Measurements from ENCODE around the gene ATP10B.

Gene ATP10B

GRCh38 chr5:160637357-160638090 lies 214.5 kb downstream of the ATP10B start:
- no peak for DNase-seq (ENCODE audit: low spot score)

GRCh38 chr5:160635663-160636062 lies 216.3 kb downstream of the ATP10B start:
- DNase-seq (ENCODE audit: low spot score): no peak

GRCh38 chr5:160635046-160635445 lies 217.0 kb downstream of the ATP10B start:
- DNase-seq (ENCODE audit: low spot score): no peak

GRCh38 chr5:160629003-160629402 lies 223.0 kb downstream of the ATP10B start:
- DNase-seq (ENCODE audit: low spot score): no peak

GRCh38 chr5:160628619-160628968 lies 223.4 kb downstream of the ATP10B start:
- DNase-seq (ENCODE audit: low spot score): no peak

- DNase-seq (ENCODE audit: low spot score): no peak
These were observed 223.9 kb downstream of the ATP10B start for GRCh38 chr5:160627921-160628618.

- DNase-seq (ENCODE audit: low spot score): no peak
These were observed 225.7 kb downstream of the ATP10B start for GRCh38 chr5:160626322-160626721.

- no peak for DNase-seq (ENCODE audit: low spot score)
These were observed 230.5 kb downstream of the ATP10B start for GRCh38 chr5:160621526-160621925.

- DNase-seq (ENCODE audit: low spot score): no peak
These were observed 231.6 kb downstream of the ATP10B start for GRCh38 chr5:160620401-160620800.

- no peak for DNase-seq (ENCODE audit: low spot score)
These were observed 232.6 kb downstream of the ATP10B start for GRCh38 chr5:160619381-160619780.

- no peak for DNase-seq (ENCODE audit: low spot score)
These were observed 233.7 kb downstream of the ATP10B start for GRCh38 chr5:160618286-160618685.

GRCh38 chr5:160616712-160617497 lies 235.1 kb downstream of the ATP10B start:
- no peak for DNase-seq (ENCODE audit: low spot score)

- DNase-seq (ENCODE audit: low spot score): no peak
These were observed 237.9 kb downstream of the ATP10B start for GRCh38 chr5:160614136-160614535.

GRCh38 chr5:160605266-160605665 lies 246.7 kb downstream of the ATP10B start:
- DNase-seq (ENCODE audit: low spot score): no peak

- DNase-seq (ENCODE audit: low spot score): no peak
These were observed 247.5 kb downstream of the ATP10B start for GRCh38 chr5:160604484-160604883.

- no peak for DNase-seq (ENCODE audit: low spot score)
These were observed 249.3 kb downstream of the ATP10B start for GRCh38 chr5:160602744-160603143.

- no peak for DNase-seq (ENCODE audit: low spot score)
These were observed 251.0 kb downstream of the ATP10B start for GRCh38 chr5:160601046-160601445.

GRCh38 chr5:160573318-160573717 lies 278.7 kb downstream of the ATP10B start:
- DNase-seq (ENCODE audit: low spot score): no peak

- DNase-seq (ENCODE audit: low spot score): no peak
These were observed 284.8 kb downstream of the ATP10B start for GRCh38 chr5:160567031-160567705.

- DNase-seq (ENCODE audit: low spot score): no peak
These were observed 286.6 kb downstream of the ATP10B start for GRCh38 chr5:160565376-160565775.

- no peak for DNase-seq (ENCODE audit: low spot score)
These were observed 295.2 kb downstream of the ATP10B start for GRCh38 chr5:160556846-160557245.

GRCh38 chr5:160555971-160556631 lies 295.9 kb downstream of the ATP10B start:
- DNase-seq (ENCODE audit: low spot score): no peak

All from kidney capillary endothelial cell (primary cell).